Left hindlimb (tissue), 1 donor: ENCODE measurements around the gene CPZ.
"Not testable (repeated sequence)": the region's sequence is repeated elsewhere in the genome, so short reads cannot be mapped to it uniquely, and the experiment has no call there.

Experiments
- DNase-seq: peaks from one replicate; pipeline ENCODE4 v3.0.0-alpha.2; 2018

Gene CPZ

DNA sequence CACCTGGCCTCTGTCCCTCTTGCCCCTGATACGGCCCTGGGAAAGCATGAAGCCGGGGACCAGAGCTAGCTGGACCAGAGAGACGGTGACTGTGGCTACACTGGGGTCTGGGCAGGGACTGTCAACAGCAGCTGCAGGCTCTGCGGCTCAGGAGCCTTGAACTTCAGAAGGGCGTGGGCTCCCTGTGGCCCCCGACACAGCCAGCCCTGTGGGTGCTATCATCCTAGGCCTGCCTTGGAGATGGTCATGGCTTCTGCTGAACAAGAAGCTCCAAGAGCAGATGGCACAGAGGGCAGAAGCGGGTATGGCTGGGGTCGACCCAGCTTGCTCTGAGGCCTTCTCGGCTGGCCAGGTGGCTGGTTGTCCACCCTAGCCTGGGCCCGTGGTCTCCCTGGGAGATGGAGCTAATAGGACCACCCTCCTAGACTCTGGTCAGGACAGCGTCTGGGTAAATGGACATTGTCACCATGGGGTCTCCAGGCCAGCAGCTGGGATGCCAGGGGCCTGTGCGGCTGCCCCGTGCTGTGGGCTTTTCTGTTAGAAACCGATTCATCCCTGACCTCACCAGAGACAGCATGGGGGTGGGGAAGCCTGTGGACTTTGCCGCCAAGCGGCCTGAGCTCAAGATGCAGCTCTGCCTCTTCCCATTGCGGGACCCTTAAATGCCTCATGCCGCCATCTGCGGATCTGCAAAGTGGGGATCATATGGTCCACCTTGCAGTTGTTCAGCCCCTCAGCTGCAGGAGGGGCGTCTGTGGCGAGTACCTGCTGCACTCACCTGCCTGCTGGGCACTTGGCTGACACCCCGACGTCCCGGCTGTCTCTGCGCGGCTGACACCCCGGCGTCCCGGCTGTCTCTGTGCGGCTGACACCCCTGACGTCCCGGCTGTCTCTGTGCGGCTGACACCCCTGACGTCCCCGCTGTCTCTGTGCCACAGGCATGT is 21.1 kb downstream of the CPZ start:
- DNase-seq: no peak

DNA sequence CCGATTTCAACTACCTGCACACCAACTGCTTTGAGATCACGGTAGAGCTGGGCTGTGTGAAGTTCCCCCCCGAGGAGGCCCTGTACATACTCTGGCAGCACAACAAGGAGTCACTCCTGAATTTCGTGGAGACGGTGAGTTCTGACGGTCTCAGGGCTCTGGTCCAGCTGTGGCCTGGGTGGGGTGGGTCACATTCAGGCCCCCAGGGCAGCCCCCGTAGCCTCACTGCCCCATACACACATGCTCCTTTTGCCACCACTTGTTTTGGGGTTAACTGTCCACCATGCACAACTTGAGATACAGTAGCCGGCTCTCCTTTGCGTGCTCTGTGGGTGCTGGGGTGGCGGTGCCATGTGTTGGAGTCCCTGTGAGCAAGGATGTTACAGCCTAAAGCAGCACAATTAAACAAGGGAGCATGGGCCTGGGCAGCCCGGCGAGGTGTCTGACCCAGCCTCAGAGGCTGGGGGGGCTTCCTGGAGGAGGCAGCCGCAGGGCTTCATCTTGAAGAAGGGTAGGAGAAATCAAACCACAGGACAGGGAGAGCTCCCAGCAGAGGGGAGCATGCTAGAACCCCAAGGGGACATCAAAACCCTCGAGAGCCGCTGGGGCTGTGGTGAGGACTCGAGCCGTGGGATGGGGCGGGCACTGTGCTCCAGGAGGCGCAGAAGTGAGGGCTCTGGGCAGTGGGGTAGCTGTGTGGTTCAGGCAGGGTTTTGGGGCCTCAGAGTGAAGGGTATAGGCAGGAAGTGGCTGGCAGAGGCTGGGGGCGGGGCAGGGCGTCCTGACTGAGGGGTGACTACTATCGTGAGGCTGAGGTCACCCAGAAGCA is 22.0 kb downstream of the CPZ start:
- no peak for DNase-seq

- no peak for DNase-seq
Measured at GRCh38 chr4:8615366-8615765, 22.8 kb downstream of the CPZ start.

GRCh38 chr4:8615921-8616787 is 23.6 kb downstream of the CPZ start:
- DNase-seq: no peak

- DNase-seq: no peak
Measured at GRCh38 chr4:8616831-8617230, 24.3 kb downstream of the CPZ start.

DNA sequence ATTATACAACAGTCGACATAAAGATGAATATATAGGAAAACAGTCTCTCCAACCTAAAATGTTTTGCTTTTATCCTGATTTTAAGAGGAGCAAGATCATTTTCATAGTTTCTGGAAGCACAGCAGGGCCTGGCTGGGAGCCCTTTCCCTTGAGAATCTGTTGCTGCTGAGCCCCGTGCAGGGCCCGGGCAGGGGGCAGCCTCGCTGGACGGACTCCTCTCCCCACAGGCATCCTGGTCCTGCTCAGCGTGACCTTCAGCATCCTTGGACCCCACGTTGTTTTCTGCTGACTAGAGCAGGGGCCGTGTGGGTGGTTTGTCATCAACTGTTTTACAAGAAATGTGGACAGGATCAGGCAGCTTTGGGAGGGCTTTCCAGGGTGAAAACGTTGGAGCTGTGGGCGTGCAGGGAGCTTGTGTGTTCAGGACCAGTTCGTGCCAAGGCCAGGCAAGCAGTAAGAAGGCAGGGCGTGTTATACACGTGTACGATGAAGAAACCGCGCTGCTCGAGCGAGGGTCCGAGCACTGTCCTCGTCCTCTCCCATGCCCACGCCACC is 25.0 kb downstream of the CPZ start:
- DNase-seq: no peak

DNA sequence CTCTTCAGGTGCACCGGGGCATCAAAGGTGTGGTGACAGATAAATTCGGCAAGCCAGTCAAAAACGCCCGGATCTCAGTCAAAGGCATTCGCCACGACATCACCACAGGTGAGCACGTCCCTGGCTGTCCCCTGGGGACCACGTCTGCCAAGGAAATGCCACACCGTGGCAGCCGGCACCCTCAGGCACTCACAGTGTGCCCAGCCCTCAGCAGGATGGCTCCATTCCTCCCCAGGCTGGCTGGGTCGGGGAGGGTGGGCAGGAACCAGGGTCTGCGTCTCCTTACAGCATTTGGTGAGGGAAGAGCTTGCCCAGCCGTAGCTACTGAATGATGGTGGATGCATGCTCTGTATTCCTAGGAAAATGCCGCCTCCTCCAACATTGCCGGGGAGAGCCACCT is 25.9 kb downstream of the CPZ start:
- no peak for DNase-seq

DNA sequence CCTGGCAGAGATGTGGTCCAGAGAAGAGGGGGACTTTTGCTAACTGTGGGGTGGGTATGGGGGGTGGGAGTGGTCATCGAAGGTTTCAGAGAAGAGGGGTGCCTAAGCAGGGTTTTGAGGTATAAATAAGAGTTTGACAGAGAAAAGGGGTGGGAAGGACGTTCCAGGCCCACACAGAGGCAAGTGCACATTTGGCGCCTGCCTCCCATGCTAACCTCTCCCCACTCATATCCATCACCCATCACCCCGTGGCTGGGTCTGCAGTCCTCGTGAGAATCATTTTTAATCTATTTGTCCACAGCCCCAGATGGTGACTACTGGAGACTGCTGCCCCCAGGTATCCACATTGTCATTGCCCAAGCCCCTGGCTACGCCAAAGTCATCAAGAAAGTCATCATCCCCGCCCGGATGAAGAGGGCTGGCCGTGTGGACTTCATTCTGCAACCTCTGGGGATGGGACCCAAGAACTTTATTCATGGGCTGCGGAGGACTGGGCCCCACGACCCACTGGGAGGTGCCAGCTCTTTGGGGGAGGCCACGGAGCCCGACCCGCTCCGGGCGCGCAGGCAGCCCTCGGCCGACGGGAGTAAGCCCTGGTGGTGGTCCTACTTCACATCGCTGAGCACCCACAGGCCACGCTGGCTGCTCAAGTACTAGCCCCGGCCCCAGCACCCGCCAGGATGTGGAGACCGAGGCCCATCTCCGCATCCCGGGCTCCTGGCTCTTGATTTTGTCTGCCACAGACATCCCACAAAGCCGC is 26.6 kb downstream of the CPZ start:
- no peak for DNase-seq

DNA sequence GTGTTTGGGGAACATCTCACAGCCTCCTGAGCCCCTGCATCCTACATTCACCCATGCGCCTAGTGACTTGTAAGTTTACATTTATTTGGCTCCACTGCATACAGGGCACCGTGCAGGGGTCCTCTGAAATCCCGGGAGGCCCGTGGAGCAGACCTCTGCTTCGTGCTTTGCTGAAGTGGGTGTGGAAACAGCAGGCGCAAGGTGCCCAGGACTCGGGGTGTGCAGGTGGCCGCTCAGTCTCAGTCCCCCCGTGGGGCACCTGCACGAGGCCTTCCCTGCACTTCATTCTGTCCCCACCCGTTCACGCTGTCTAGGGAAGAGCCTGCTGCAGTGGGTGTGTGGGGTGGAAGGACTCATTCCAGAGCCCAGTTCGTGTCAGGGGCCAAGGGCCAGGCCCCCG is 28.6 kb downstream of the CPZ start:
- not testable (repeated sequence) for DNase-seq

GRCh38 chr4:8624601-8625272 is 32.2 kb downstream of the CPZ start:
- DNase-seq: not testable (repeated sequence)

DNA sequence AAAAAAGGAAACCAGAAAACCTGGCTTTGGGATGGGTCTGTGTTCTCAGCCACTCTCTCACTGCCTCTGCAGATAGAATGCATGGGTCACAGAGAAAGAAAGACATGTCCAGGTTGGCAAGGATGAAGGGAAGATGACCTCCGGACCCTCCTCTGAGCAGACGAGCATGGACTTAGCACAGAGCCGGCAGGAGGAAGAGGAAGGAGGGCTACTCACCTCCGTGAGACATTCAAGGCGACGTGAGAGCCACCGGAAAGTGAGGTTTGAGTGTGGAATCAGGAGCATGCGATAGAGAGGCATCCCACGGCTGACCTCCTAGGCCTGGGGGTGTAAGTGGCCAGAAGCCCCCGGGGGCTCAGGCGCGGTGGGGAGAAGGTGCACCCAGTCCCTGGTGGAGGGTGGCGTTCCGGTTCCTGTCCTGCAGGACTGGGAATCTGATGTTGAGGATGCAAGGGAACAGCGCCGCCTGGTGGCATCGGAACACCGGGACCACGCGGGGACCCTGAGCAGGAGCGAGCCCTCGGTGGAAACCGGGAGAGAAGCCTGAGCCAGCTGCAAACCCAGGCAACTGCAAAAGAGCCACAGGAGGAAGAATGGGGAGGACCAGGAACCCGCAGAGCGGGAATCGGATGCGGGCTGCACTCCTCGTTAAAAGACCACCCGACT is 37.8 kb downstream of the CPZ start:
- DNase-seq: not testable (repeated sequence)

- DNase-seq: not testable (repeated sequence)
Measured at GRCh38 chr4:8631896-8632295, 39.3 kb downstream of the CPZ start.

DNA sequence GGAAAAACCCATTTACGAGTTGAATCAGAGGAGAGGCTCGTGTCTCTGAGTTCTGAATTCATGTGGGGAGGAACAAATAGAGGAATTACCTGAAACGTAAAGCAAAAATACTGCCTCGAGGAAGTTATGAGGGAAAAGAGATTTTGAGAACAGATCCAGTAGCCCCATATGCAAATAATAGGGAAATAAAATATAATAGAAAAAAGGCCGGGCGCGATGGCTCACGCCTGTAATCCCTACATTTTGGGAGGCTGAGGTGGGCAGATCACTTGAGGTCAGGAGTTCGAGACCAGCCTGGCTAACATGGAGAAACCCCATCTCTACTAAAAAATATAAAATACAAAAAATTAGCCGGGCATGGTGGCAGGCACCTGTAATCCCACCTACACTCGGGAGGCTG is 42.2 kb downstream of the CPZ start:
- not testable (repeated sequence) for DNase-seq

GRCh38 chr4:8635897-8636554 is 43.5 kb downstream of the CPZ start:
- DNase-seq: not testable (repeated sequence)

GRCh38 chr4:8637456-8637984 is 45.0 kb downstream of the CPZ start:
- DNase-seq: peak; percentile 16

DNA sequence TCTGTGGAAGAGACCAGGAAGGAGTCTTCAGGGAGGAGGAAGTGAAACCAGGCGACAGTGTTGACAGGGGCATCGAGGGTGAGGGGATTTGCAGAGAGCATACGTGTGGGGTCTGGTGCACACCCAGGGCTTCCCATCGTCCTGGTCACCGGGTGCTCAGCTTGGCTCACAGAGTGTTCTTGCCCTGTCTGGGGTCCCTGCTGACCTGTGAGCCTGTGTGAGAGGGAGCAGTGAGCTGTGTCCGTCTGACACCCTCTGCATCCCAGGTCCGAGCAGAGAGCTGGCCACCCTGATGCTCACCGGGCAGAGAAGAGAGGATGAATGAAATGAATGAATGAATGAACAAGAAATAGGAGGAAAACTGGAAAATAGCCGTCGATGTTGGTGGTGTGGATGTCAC is 46.5 kb downstream of the CPZ start:
- DNase-seq: peak; percentile 8

- peak; percentile 6 for DNase-seq
Measured at GRCh38 chr4:8639777-8640720, 47.5 kb downstream of the CPZ start.

DNA sequence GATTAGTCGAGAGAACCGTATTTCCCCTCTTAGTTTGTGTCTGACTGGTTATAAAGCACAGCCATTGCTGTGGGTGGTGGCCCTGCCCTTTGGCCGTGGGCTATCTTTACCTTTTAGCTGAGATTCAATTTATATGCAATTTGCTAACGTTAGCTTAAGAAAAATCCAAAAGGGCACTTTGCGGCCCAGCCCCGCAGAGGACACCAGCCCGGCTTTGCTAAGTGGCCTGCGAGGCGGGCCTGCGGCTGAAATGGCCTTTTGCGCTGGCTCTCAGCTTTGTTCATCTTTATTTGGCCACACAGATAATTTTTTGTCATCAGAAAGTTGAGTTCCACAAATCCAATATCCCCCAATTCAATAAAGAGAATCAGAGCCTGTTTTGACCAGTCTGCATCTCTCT is 48.3 kb downstream of the CPZ start:
- no peak for DNase-seq
